GM13976 (cell line): Measurements from ENCODE around the gene VAPA.

Experiments
- DNase-seq: peaks from one replicate; pipeline ENCODE4 v3.0.0; 2012; ENCODE audit warnings: low spot score
- in situ Hi-C: fragments of 300-500 bp; cut with MboI; formaldehyde crosslinking; loops from one replicate; pipeline ENCODE4 v1.12.0; 2022; ENCODE audit warnings: low sequenced_read_pairs, mixed read lengths, inconsistent platforms; ENCODE audit not compliant: unreplicated experiment
- TF ChIP-seq, protein P1 (sequence below): IDR thresholded peaks from 2 replicates; pipeline ENCODE4 v1.5.1; 2012; ENCODE audit warnings: borderline replicate concordance, mild to moderate bottlenecking; ENCODE audit not compliant: insufficient read depth; ENCODE audit errors: extremely low read depth, missing control alignments, control extremely low read depth

VAPA gene

DNA sequence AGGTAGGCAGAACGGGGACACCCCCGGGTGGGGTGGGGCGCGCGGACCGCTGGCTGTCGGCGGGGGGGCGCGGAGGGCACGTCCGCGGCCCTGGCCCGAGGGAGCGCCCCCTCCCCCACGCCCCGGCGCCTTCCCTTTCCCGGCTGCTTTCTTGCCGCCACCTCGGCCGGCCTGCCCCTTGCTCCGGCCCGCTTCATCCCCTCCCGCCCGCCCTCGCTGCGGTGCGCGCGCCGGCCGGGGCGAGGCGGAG lies 443 bp downstream of the VAPA start:
- TF ChIP-seq, protein P1, sequence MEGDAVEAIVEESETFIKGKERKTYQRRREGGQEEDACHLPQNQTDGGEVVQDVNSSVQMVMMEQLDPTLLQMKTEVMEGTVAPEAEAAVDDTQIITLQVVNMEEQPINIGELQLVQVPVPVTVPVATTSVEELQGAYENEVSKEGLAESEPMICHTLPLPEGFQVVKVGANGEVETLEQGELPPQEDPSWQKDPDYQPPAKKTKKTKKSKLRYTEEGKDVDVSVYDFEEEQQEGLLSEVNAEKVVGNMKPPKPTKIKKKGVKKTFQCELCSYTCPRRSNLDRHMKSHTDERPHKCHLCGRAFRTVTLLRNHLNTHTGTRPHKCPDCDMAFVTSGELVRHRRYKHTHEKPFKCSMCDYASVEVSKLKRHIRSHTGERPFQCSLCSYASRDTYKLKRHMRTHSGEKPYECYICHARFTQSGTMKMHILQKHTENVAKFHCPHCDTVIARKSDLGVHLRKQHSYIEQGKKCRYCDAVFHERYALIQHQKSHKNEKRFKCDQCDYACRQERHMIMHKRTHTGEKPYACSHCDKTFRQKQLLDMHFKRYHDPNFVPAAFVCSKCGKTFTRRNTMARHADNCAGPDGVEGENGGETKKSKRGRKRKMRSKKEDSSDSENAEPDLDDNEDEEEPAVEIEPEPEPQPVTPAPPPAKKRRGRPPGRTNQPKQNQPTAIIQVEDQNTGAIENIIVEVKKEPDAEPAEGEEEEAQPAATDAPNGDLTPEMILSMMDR, result no peak
- in situ Hi-C loops, result no loop called here

DNA sequence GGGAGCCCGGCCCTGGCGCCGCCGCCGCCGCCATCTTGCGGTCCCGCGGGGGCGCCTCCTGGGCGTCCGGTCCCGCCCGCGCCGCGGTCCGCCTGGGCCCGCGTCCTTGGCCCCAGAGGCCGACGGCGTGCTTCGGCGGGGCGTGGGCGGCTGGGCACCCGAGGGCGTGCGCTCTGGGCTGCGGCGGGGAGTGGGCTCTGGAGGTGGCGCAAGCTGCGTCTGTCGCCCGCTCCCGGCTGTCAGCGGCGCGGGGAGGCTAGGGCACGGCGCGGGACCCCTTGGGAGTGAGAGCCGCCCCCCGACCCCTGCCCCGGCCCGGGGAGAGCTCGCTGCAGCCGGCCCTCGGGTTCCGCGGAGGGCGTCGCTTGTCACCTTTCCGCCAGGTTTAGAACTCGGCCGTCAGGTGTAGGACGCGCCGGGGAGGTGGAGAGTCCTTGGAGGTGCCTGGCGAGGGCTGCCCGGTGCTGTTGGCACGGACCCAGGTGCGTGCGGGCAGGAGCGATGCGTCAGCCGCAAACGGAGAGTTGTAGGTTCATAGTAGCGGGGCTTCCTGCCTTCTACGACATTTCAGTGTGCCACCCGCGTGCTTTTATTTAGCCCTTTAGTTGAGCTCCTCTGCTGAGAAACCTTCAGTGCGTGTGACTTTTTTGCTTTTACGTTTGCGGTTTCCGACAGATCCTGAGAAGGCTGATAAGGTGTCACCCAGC lies 921 bp downstream of the VAPA start:
- TF ChIP-seq, protein P1, result no peak
- DNase-seq, result peak; percentile 77
- in situ Hi-C loops, result no loop called here

More for the DNA sequence above, 443 bp downstream of the VAPA start:
- DNase-seq, result no peak

DNA sequence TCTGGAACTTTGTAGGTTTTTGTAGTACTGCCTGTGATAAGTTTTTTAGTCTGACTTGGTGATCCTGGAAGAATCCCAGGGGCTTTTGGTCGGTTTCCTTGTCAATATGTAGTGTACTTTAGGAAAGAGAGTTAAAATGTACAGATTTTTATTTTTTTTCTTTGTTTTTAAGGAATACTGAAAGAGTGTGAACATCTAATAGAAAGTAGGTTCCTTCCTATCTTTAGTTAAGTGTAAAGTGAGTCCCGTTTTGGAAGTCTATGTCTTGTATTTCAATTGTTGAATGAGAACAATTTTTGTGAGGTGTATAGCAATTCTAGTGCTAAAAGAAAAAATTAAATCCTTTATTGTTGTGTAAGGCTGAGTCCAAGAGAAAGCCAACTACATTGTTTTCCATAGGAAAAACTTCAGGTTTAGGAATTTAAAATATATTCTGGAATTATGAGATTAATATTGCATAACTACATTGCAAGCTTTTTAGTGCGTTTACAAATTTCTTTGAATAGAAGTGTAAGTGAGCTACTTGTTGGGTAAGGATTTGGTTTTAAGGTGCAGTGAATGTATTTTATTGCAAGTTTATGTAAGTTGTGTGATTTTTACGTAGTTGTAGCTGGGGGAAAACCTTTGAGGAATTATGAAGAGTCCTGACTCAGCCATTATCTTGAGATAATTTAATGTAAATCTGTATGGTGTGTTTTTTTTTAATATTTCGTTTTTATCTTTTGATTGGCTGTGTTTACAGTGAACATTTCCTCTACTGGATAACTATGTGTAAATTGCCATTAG lies 1.7 kb downstream of the VAPA start:
- TF ChIP-seq, protein P1, result no peak
- in situ Hi-C loops, result no loop called here
- DNase-seq, result no peak

DNA sequence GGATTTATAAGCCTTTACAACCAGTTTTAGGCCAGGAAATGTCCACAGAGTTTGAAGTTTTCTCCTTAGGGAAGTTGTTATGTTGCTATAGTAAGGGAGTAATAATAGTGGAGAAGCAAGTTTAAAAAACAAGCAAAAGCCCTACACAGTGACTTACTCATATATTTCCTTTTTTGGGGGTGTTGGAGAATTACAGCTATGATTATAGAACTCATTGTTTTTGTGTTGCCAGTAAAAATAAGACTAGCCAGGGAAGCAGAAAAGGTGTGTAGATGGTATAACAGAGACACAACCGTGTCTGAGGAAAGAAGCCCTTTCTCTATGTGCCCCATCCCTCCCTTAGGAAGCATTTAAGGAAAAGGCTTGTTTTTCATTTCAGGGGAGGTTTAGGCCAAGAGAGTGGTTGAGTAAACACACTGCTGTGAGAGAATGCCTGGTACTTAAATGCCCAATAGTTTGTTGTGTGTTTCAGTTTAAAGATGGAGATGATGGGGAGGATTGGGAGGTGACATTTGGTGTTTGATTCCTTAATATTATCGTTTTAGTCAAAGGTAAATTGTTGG lies 2.3 kb downstream of the VAPA start:
- TF ChIP-seq, protein P1, result no peak
- in situ Hi-C loops, result no loop called here
- DNase-seq, result no peak

DNA sequence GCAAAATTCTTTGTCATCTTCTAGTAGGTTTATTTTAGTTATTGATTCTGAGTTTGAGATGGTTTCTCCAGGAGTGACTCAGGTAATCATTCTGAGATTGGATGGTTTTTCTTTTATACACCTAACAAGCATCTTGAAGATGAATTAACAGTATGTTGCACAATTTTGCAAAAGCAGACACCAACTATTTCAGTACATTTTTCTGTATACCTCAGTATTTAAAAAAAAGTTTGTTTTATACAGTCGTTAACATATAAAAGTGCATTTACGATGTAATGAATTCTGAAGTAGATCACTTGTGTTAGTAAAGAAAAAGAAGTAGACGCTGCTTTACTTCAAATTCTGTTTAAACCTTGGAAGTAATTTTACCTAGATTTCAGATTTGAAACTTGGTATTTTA lies 3.0 kb downstream of the VAPA start:
- TF ChIP-seq, protein P1, result no peak
- no peak for DNase-seq
- in situ Hi-C loops, result no loop called here

DNA sequence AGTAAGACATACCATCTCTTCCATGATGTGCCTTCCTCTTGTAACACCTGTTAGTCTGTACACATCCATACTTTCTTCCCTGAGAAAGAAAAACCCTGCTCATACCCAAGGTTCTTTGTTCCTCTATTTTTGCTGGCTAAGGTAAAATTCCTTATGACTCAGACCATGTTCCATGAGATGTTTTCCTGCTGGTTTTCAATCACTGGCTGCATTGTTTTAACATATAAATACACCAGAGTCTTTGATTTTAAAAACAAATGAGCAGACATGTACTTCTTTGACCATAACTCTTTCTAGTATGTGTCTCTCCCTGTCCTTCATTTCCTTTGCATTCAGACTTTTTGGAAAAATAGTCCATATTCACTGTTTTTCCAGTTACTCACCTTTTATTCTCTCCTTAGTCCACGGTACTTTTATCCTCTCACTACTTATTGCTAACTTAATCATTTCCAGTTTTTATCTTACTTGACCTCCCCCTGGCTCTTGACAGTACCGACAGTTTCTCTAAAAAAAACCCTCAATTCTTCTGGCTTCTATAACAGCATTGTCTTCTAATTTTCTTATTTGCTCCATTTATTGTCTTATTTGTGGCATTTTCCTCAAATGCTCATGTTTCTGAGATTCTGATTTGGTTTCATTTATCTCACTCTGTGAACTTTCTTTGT lies 4.3 kb downstream of the VAPA start:
- in situ Hi-C loops, result no loop called here
- TF ChIP-seq, protein P1, result no peak
- no peak for DNase-seq
